Left lung (tissue), 10 donors: ENCODE results near the gene YWHAQ. TPM values are rescaled to one million over a fixed set of nuclear protein-coding genes. Genes with fewer than 3 reads are reported as not detected.
A peak's percentile ranks its signal among the peaks of the same experiment; 100 is the strongest.

Experiments used
- ATAC-seq: fragments of 200-7000 bp; cut with Tn5 transposase; one replicate; pipeline ENCODE4 v1.9.1; 2020; ENCODE audit warnings: moderate library complexity
- DNase-seq, 4 donors: peaks; one replicate each; pipeline ENCODE4 v3.0.0-alpha.2; 2013 to 2020
- H3K27ac ChIP-seq, 2 donors: fragments of 200-600 bp; sonication (generic) in 1 of 2; one replicate each; pipeline versions ENCODE4 v1.5.0 to v1.8.0; 2020 to 2021
- H3K27me3 ChIP-seq, 2 donors: fragments of 200-600 bp; sonication (generic) in 1 of 2; one replicate each; pipeline versions ENCODE4 v1.5.0 to v1.8.0; 2020 to 2021
- H3K36me3 ChIP-seq, 2 donors: fragments of 200-600 bp; sonication (generic) in 1 of 2; one replicate each; pipeline versions ENCODE4 v1.5.0 to v1.8.0; 2020 to 2021
- H3K4me1 ChIP-seq, 2 donors: fragments of 200-600 bp; one replicate each; pipeline ENCODE4 v1.8.0; 2021
- H3K4me3 ChIP-seq, 2 donors: fragments of 200-600 bp; sonication (generic) in 1 of 2; one replicate each; pipeline versions ENCODE4 v1.5.0 to v1.8.0; 2020 to 2021; ENCODE audit warnings: mild to moderate bottlenecking in 1 of 2
- H3K9me3 ChIP-seq, 2 donors: fragments of 200-600 bp; sonication (generic) in 1 of 2; one replicate each; pipeline versions ENCODE4 v1.5.0 to v1.8.0; 2020 to 2021
- intact Hi-C, 2 donors: fragments of 100-400 bp; cut with DNase I; formaldehyde crosslinking; loops; one replicate each; pipeline versions ENCODE4 v1.11.2 to v1.14.2; 2022
- polyA plus RNA-seq, 6 donors: library from polyadenylated mRNA; unstranded; fragments of 120-200 nt; gene quantifications; one replicate each; pipeline ENCODE4 v1.2.1, GENCODE V29; 2013; ENCODE audit not compliant: insufficient read length in 6 of 6
- total RNA-seq, 2 donors: library from RNA; stranded (reverse); fragmentation: NEBNext Ultra II Directional; extraction: Animal tissue kit (Norgen Biotek cat#: 25700); gene quantifications; one replicate each; pipeline ENCODE4 v1.2.1, GENCODE V29; 2021
- TF ChIP-seq, protein P1 (sequence below), 2 donors: fragments of 200-600 bp; sonication (generic) in 1 of 2; IDR thresholded peaks; one replicate each; pipeline versions ENCODE4 v1.5.0 to v1.8.0; 2021; ENCODE audit warnings: antibody characterized with exemption in 2 of 2
- donor health status: DM: no; HTN: yes; CAD: no.
- donor health status: DM: no; HTN: no; CAD: no.

Gene YWHAQ
- total and polyA plus RNA-seq, 8 donors, result 229 to 443 (median 384) TPM

DNA sequence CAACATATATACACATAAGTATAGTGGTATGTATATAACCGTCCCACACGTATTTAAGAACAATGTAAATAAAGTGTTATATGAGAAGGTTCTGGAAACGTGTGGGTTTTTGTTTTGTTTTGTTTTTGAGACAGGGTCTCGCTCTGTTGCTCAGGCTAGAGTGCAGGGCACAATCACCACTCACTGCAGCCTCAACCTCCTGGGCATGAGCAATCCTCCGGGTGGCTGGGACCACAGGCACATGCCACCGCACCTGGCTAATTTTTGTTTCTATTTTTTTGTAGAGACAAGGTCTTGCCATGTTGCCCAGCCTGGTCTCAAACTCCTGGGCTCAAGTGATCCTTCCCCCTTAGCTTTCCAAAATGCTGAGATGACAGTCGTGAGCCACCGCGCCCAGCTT lies 81.4 kb downstream of the YWHAQ start:
- Histone ChIP-seq H3K27ac (peak overlapping the region in 1 of 2 donors; percentile 99), H3K4me3 (no peak overlapping the region), H3K4me1 (peaks cover 36 to 98% of the 10 kb centered on the region in 2 donors), H3K36me3 (no peaks in the 10 kb centered on the region), H3K27me3 (no peaks in the 10 kb centered on the region), H3K9me3 (no peaks in the 10 kb centered on the region)
- intact Hi-C loops, result no loop called here
- ATAC-seq, result no peak
- no peak for DNase-seq
- TF ChIP-seq, protein P1, sequence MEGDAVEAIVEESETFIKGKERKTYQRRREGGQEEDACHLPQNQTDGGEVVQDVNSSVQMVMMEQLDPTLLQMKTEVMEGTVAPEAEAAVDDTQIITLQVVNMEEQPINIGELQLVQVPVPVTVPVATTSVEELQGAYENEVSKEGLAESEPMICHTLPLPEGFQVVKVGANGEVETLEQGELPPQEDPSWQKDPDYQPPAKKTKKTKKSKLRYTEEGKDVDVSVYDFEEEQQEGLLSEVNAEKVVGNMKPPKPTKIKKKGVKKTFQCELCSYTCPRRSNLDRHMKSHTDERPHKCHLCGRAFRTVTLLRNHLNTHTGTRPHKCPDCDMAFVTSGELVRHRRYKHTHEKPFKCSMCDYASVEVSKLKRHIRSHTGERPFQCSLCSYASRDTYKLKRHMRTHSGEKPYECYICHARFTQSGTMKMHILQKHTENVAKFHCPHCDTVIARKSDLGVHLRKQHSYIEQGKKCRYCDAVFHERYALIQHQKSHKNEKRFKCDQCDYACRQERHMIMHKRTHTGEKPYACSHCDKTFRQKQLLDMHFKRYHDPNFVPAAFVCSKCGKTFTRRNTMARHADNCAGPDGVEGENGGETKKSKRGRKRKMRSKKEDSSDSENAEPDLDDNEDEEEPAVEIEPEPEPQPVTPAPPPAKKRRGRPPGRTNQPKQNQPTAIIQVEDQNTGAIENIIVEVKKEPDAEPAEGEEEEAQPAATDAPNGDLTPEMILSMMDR (IDR thresholded peaks at IDR 0.05), result no peak

DNA sequence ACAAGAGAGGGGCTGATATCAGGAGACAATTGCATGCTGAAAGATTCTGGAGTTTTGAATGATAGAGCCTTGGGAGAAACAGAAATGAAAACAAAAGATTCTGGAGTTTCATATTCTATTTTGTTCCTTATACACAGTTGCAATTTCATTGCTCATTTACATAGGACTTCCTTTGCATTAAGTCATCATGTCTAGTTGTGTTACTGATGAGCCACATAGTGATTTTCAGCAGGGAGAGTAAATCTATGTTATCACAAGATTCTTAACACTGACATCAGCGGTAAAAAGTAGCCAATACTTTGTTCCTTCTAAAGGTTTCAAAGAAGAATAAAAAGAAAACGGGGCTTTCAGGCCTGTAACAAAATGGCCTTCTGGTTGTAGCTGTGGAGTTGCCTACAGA lies 82.3 kb downstream of the YWHAQ start:
- TF ChIP-seq, protein P1 (IDR thresholded peaks at IDR 0.05), result no peak
- no peaks in the 10 kb centered on the region for H3K9me3 ChIP-seq
- peak overlapping the region in 1 of 2 donors; percentile 9 for H3K4me3 ChIP-seq
- intact Hi-C loops, result no loop called here
- peaks cover 31 to 98% of the 10 kb centered on the region in 2 donors for H3K4me1 ChIP-seq
- no peak for ATAC-seq
- no peak for DNase-seq
- H3K27me3 ChIP-seq, result no peaks in the 10 kb centered on the region
- no peaks in the 10 kb centered on the region for H3K36me3 ChIP-seq
- H3K27ac ChIP-seq, result peak overlapping the region in 1 of 2 donors; percentile 99

DNA sequence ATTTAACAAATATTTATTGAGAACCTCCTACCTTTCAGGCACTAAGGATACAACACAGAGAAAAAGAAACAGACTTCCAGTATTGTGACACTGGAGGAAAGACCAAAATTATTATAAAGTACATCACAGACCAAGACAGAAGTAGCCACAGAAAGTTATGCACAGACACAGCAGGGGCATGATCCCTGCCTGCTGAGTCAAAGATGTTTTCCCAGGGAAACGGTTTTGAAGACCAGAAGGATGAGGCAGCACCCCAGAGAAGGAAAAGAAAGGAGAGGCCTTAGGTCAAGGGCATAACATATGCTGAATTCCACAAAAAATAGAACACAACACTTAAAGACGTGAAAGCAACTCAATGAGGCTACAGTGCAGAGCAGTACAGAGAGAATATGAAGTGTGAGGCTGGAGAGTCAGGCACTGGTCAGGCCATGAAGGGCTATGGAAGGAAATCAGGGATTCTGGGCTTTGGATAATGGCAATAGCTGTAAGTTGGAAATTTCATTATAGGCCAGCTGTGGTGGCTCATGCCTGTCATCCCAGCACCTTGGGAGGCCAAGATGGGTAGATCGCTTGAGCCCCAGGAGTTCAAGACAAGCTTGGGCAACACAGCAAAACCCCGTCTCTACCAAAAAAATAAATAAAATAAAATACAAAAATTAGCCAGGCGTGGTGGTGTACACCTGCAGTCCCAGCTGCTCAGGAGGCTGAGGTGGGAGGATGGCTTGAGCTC lies 83.4 kb downstream of the YWHAQ start:
- no peak overlapping the region for H3K4me3 ChIP-seq
- H3K9me3 ChIP-seq, result no peaks in the 10 kb centered on the region
- H3K27me3 ChIP-seq, result no peaks in the 10 kb centered on the region
- ATAC-seq, result no peak
- intact Hi-C loops, result no loop called here
- peaks cover 23 to 92% of the 10 kb centered on the region in 2 donors for H3K4me1 ChIP-seq
- no peak for DNase-seq
- H3K36me3 ChIP-seq, result peaks cover 0 to 7% of the 10 kb centered on the region in 2 donors
- TF ChIP-seq, protein P1 (IDR thresholded peaks at IDR 0.05), result no peak
- peak overlapping the region in 1 of 2 donors; percentile 99 for H3K27ac ChIP-seq

DNA sequence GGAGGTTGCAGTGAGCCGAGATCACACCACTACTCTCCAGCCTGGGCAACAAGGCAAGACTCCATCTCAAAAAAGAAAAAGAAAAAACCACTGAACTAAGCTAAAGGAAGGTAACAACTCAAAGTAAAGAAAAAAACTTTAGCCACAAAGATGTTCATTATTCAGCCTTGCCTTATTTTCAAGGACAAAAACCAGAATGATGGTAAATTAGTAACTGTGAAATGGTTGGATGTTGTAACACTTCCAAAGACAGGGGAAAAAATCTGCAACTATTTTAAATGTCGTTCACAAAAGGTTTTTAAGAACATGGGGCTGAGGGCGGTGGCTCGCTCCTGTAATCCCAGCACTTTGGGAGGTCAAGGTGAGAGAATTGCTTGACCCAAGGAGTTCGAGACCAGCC lies 85.3 kb downstream of the YWHAQ start:
- intact Hi-C loops, result no loop called here
- no peaks in the 10 kb centered on the region for H3K9me3 ChIP-seq
- no peaks in the 10 kb centered on the region for H3K27me3 ChIP-seq
- peaks cover 0 to 17% of the 10 kb centered on the region in 2 donors for H3K36me3 ChIP-seq
- no peak overlapping the region for H3K27ac ChIP-seq
- ATAC-seq, result no peak
- no peak for DNase-seq
- peaks cover 10 to 81% of the 10 kb centered on the region in 2 donors for H3K4me1 ChIP-seq
- H3K4me3 ChIP-seq, result no peak overlapping the region
- TF ChIP-seq, protein P1 (IDR thresholded peaks at IDR 0.05), result no peak

DNA sequence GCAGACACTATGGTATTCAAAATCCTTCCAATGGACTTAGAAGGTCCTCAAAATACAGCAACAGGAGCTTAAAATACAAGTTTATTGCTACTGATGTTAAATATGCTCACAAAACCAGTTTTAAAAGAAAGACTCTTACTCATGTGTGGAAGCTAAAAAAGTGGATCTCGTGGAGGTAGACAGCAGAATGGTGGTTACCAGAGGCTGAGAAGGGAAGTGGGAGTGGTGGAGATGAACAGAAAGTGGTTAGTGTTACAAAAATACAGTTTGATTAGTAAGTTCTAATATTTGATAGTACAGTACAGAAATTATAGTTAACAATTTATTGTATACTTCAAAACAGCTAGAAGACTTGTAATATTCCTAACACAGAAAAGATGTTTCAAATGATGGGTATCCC lies 87.2 kb downstream of the YWHAQ start:
- Histone ChIP-seq H3K27ac (peak overlapping the region in 1 of 2 donors; percentile 33), H3K4me1 (peaks cover 6 to 81% of the 10 kb centered on the region in 2 donors), H3K9me3 (no peaks in the 10 kb centered on the region), H3K36me3 (peaks cover 0 to 17% of the 10 kb centered on the region in 2 donors), H3K4me3 (no peak overlapping the region), H3K27me3 (no peaks in the 10 kb centered on the region)
- no peak for DNase-seq
- ATAC-seq, result no peak
- TF ChIP-seq, protein P1 (IDR thresholded peaks at IDR 0.05), result no peak
- intact Hi-C loops, result no loop called here
